ENCODE measurements around the gene GADD45G. TPM values are rescaled to one million over a fixed set of nuclear protein-coding genes. Genes with fewer than 3 reads are reported as not detected.

GADD45G gene
- total and polyA plus RNA-seq, 2 of the 8 experiments (the other 6 are each of a cell fraction or from before 2014, with no cell fraction given): 7.0 to 11.4 TPM

DNA sequence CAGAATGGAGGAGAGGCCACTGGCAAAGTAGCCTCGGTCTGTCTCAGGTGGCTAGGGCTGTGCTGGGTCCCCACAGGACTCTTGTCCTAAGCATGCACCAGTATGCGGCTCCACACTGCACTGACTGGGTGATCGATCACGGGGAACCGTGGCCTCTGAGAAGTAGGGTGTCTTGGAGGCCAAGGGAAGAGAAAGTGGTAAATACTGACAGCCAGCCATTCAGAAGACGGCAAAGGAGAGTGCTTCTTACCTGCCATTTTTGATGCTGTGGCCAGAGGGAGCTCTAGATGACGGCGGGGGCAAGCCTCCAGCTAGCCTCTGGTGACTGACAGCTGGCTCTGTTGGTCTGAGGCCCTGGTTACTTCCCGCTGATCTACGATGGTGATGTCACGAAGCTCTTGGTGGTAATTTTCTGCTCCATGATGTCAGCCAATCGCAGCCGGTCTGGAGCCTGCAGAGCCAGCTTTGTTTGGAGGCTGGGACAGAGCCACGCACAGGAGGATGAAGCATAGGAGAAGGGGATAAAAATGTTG, 40.4 kb upstream of the GADD45G start:
- Histone ChIP-seq H3K23me2 (ENCODE audit: low read depth, low read length) (no peaks in the 10 kb centered on the region), H3K36me3 (ENCODE audit: control insufficient read depth in 2 of 4, insufficient read depth in 4 of 4, low read length in 3 of 4) (no peaks in the 10 kb centered on the region), H2BK5ac (ENCODE audit: low read depth, low read length) (no peak overlapping the region), H4K91ac (replicated peaks; ENCODE audit: insufficient read length, low read length) (no peak overlapping the region), H3K9ac (replicated peaks in 1 of 4; ENCODE audit: extremely low read depth in 1 of 4, low read depth in 3 of 4, low read length in 3 of 4) (no peak overlapping the region), H3K79me2 (ENCODE audit: control insufficient read depth in 1 of 2, insufficient read depth in 2 of 2, low read length in 2 of 2) (no peaks in the 10 kb centered on the region), H2BK20ac (ENCODE audit: low read length) (no peak overlapping the region), H3K18ac (ENCODE audit: extremely low read depth, low read length) (peak overlapping the region; percentile 19; the same call in 1 of the 2 replicates), H3K27me3 (replicated peaks in 1 of 4; ENCODE audit: control insufficient read depth in 3 of 4, extremely low read depth in 1 of 4, insufficient read depth in 3 of 4, low read length in 3 of 4) (no peaks in the 10 kb centered on the region), H3K4me2 (ENCODE audit: insufficient read depth in 1 of 2, low read depth in 2 of 2, low read length in 2 of 2) (no peak overlapping the region), H3K14ac (ENCODE audit: insufficient read length) (no peak overlapping the region), H4K20me1 (replicated peaks in 1 of 2; ENCODE audit: control insufficient read depth in 1 of 2, insufficient read depth in 2 of 2, low read length in 2 of 2) (no peaks in the 10 kb centered on the region), H3K23ac (ENCODE audit: insufficient read length) (no peak overlapping the region), H4K5ac (ENCODE audit: insufficient read length, low read depth, low read length) (no peak overlapping the region), H3K27ac (ENCODE audit: low read depth, low read length) (no peak overlapping the region), H2AK5ac (ENCODE audit: low read depth, low read length) (no peak overlapping the region), H2BK15ac (ENCODE audit: low read length) (no peak overlapping the region), H2BK120ac (replicated peaks; ENCODE audit: low read depth, low read length) (no peak overlapping the region), H4K8ac (ENCODE audit: extremely low read depth, insufficient read depth, low read length) (no peak overlapping the region), H3K4me3 (ENCODE audit: extremely low read depth in 1 of 4, insufficient read depth in 2 of 4, low read depth in 3 of 4, low read length in 4 of 4) (no peak overlapping the region), H2AFZ (ENCODE audit: low read length) (peak overlapping the region; percentile 96), H3K4me1 (replicated peaks in 1 of 4; ENCODE audit: control insufficient read depth in 3 of 4, insufficient read depth in 4 of 4, low read length in 3 of 4) (peaks cover 0 to 3% (median 1%) of the 10 kb centered on the region in 4 experiments; a peak in 3 of 7 replicates), H3K79me1 (ENCODE audit: low read depth, low read length) (no peaks in the 10 kb centered on the region), H3K56ac (replicated peaks; ENCODE audit: insufficient read length, low read depth, low read length) (no peak overlapping the region), H3K9me3 (ENCODE audit: insufficient read depth in 2 of 2, low read depth in 1 of 2, low read length in 1 of 2) (no peaks in the 10 kb centered on the region; a peak in 1 of 4 replicates), H3K4ac (replicated peaks; ENCODE audit: insufficient read length, low read depth, low read length) (no peak overlapping the region), H2BK12ac (ENCODE audit: low read depth, low read length) (peak overlapping the region; percentile 10; the same call in 1 of the 2 replicates)
- DNase-seq (ENCODE audit: low read depth in 1 of 2, low spot score in 2 of 2) (peak; percentile 46 to 68), FAIRE-seq (peak; percentile 85)
- ChIA-PET POLR2A (ENCODE audit: partially characterized antibody) (interaction anchor here (0.6 to 1.0 kb wide), 3 partner anchors 11 to 136 kb away, joined by 3 read pairs; partner anchors contain the start of gene GADD45G), CTCF (ENCODE audit: partially characterized antibody) (interaction anchor here (0.6 to 9.4 kb wide), 28 partner anchors 9 to 538 kb away, joined by 3 to 99 read pairs (median 3); no protein-coding TSS in a partner anchor)
- WGBS, 2 experiments (ENCODE audit: extremely low coverage in 1 of 2, insufficient coverage in 1 of 2, insufficient read length in 1 of 2, insufficient replicate concordance in 2 of 2, low coverage in 1 of 2, low lambda C conversion rate in 2 of 2, missing lambda C conversion rate in 1 of 2): 62% methylated on average over 14 of the region's 14 CpGs; no CpG with 5 or more reads in 1 of the 2 experiments
- TF ChIP-seq KDM1A (IDR thresholded peaks at IDR 0.05; ENCODE audit: borderline replicate concordance, low read length): no peak
- TF ChIP-seq TCF12 (IDR thresholded peaks at IDR 0.05; ENCODE audit: low read depth, low read length): no peak
- TF ChIP-seq FOSL1 (IDR thresholded peaks at IDR 0.05; ENCODE audit: insufficient read depth, low read depth, low read length): no peak
- no peak for TF ChIP-seq POLR2A (IDR thresholded peaks at IDR 0.05; ENCODE audit: control extremely low read depth in 1 of 2, low read depth in 2 of 2, low read length in 2 of 2)
- no peak for TF ChIP-seq SP1 (IDR thresholded peaks at IDR 0.05; ENCODE audit: low read depth, low read length)
- TF ChIP-seq, protein P1, sequence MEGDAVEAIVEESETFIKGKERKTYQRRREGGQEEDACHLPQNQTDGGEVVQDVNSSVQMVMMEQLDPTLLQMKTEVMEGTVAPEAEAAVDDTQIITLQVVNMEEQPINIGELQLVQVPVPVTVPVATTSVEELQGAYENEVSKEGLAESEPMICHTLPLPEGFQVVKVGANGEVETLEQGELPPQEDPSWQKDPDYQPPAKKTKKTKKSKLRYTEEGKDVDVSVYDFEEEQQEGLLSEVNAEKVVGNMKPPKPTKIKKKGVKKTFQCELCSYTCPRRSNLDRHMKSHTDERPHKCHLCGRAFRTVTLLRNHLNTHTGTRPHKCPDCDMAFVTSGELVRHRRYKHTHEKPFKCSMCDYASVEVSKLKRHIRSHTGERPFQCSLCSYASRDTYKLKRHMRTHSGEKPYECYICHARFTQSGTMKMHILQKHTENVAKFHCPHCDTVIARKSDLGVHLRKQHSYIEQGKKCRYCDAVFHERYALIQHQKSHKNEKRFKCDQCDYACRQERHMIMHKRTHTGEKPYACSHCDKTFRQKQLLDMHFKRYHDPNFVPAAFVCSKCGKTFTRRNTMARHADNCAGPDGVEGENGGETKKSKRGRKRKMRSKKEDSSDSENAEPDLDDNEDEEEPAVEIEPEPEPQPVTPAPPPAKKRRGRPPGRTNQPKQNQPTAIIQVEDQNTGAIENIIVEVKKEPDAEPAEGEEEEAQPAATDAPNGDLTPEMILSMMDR (IDR thresholded peaks at IDR 0.05; ENCODE audit: control extremely low read depth in 1 of 3, insufficient read depth in 1 of 3, low read depth in 1 of 3, low read length in 3 of 3): peak; percentile 54 to 82 (median 71)
- no peak for TF ChIP-seq CHD1 (IDR thresholded peaks at IDR 0.05; ENCODE audit: low read depth, low read length)
- TF ChIP-seq, protein P2, sequence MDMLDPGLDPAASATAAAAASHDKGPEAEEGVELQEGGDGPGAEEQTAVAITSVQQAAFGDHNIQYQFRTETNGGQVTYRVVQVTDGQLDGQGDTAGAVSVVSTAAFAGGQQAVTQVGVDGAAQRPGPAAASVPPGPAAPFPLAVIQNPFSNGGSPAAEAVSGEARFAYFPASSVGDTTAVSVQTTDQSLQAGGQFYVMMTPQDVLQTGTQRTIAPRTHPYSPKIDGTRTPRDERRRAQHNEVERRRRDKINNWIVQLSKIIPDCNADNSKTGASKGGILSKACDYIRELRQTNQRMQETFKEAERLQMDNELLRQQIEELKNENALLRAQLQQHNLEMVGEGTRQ (IDR thresholded peaks at IDR 0.05; ENCODE audit: low read length): no peak
- no peak for TF ChIP-seq TBP (IDR thresholded peaks at IDR 0.05; ENCODE audit: low read depth, low read length)
- TF ChIP-seq SIRT6 (IDR thresholded peaks at IDR 0.05; ENCODE audit: low read length): no peak
- TF ChIP-seq JUND (IDR thresholded peaks at IDR 0.05; ENCODE audit: low read length): no peak
